IMR-90 (cell line): ENCODE measurements around the gene GRM5. TPM values are rescaled to one million over a fixed set of nuclear protein-coding genes. Genes with fewer than 3 reads are reported as not detected.
"Not testable (repeated sequence)": the region's sequence is repeated elsewhere in the genome, so short reads cannot be mapped to it uniquely, and the experiment has no call there.

Experiments
- ATAC-seq: fragments of 200-7000 bp; cut with Tn5 transposase; 2 replicates; pipeline ENCODE4 v1.9.1; 2020; ENCODE audit warnings: low read depth, mild to moderate bottlenecking, moderate library complexity
- BruUV-seq: library from RNA; stranded (reverse); fragments of 400-500 nt; replicated peaks from 2 replicates; lab custom pipeline; 2021; lab: Mats Ljungman, UMichigan
- CTCF ChIA-PET: fragments of 300-600 bp; formaldehyde crosslinking; extraction: SDS; loops from one replicate; lab custom pipeline; 2021; ENCODE audit warnings: antibody characterized with exemption; lab: Yijun Ruan, JAX
- POLR2A ChIA-PET: fragments of 300-600 bp; sonication (Branson Sonifier 250); formaldehyde crosslinking; loops from one replicate; lab custom pipeline; 2022; ENCODE audit warnings: antibody characterized with exemption; ENCODE audit not compliant: unreplicated experiment; lab: Charles Lee
- DNase-seq: peaks from one replicate; pipeline ENCODE4 v3.0.0; 2013
- H2AFZ ChIP-seq: replicated peaks from 2 replicates; pipeline ENCODE3; 2013; ENCODE audit warnings: low read length, mild to moderate bottlenecking; ENCODE audit not compliant: poor library complexity
- H2AK5ac ChIP-seq: 2 replicates; pipeline ENCODE4 v1.6.1; 2013; ENCODE audit warnings: low read depth, low read length, inconsistent platforms
- H2AK9ac ChIP-seq: replicated peaks from 2 replicates; pipeline ENCODE3; 2013; ENCODE audit warnings: mild to moderate bottlenecking, low read depth, low read length, moderate library complexity; ENCODE audit not compliant: poor library complexity
- H2BK120ac ChIP-seq: 2 replicates; pipeline ENCODE4 v1.6.1; 2013; ENCODE audit warnings: low read depth, low read length, inconsistent platforms
- H2BK15ac ChIP-seq: 3 replicates; pipeline ENCODE4 v1.6.1; 2013; ENCODE audit warnings: low read depth, low read length, inconsistent platforms
- H2BK20ac ChIP-seq: 2 replicates; pipeline ENCODE4 v1.6.1; 2013; ENCODE audit warnings: low read depth, mild to moderate bottlenecking, inconsistent platforms, low read length, moderate library complexity
- H2BK5ac ChIP-seq: 2 replicates; pipeline ENCODE4 v1.6.1; 2013; ENCODE audit warnings: mild to moderate bottlenecking, low read depth, low read length, inconsistent platforms; ENCODE audit not compliant: poor library complexity, severe bottlenecking
- H3K14ac ChIP-seq: replicated peaks from 2 replicates; pipeline ENCODE4 v1.6.1; 2013; ENCODE audit warnings: low read depth, low read length, inconsistent platforms
- H3K18ac ChIP-seq: 2 replicates; pipeline ENCODE4 v1.6.1; 2013; ENCODE audit warnings: low read depth, low read length, control low read depth
- H3K23ac ChIP-seq: 2 replicates; pipeline ENCODE4 v1.6.1; 2013; ENCODE audit warnings: low read depth, low read length, inconsistent platforms
- H3K27ac ChIP-seq: 2 replicates; pipeline ENCODE4 v1.5.1; 2013; ENCODE audit warnings: mild to moderate bottlenecking, control low read depth, low read length; ENCODE audit not compliant: insufficient read depth
- H3K27me3 ChIP-seq: 2 replicates; pipeline ENCODE4 v1.6.1; 2013; ENCODE audit warnings: low read length; ENCODE audit not compliant: control insufficient read depth, insufficient read depth
- H3K36me3 ChIP-seq: 2 replicates; pipeline ENCODE4 v1.6.1; 2013; ENCODE audit warnings: low read length, mixed read lengths; ENCODE audit not compliant: control insufficient read depth, insufficient read depth
- H3K4ac ChIP-seq: 2 replicates; pipeline ENCODE4 v1.6.1; 2013; ENCODE audit warnings: low read depth, low read length, inconsistent platforms
- H3K4me1 ChIP-seq: 2 replicates; pipeline ENCODE4 v1.6.1; 2013; ENCODE audit warnings: low read length, mixed read lengths; ENCODE audit not compliant: control insufficient read depth, insufficient read depth
- H3K4me2 ChIP-seq: 2 replicates; pipeline ENCODE4 v1.6.1; 2013; ENCODE audit warnings: low read depth, mild to moderate bottlenecking, control low read depth, low read length, moderate library complexity
- H3K4me3 ChIP-seq: 2 replicates; pipeline ENCODE4 v1.5.1; 2013; ENCODE audit warnings: low read depth, mild to moderate bottlenecking, control low read depth, low read length, moderate library complexity; ENCODE audit not compliant: insufficient read depth
- H3K56ac ChIP-seq: 2 replicates; pipeline ENCODE4 v1.6.1; 2013; ENCODE audit warnings: low read length, inconsistent platforms; ENCODE audit not compliant: insufficient read depth; ENCODE audit errors: extremely low read depth
- H3K79me1 ChIP-seq, 2 experiments: 2 replicates each; pipeline ENCODE4 v1.6.1; 2013; ENCODE audit warnings: low read length in 2 of 2, inconsistent platforms in 1 of 2, low read depth in 1 of 2
- H3K9ac ChIP-seq: 2 replicates; pipeline ENCODE4 v1.6.1; 2013; ENCODE audit warnings: low read depth, low read length, control low read depth
- H3K9me1 ChIP-seq: 2 replicates; pipeline ENCODE4 v1.6.1; 2013; ENCODE audit warnings: low read length, inconsistent platforms; ENCODE audit not compliant: insufficient read depth
- H3K9me3 ChIP-seq: 2 replicates; pipeline ENCODE4 v1.6.1; 2013; ENCODE audit warnings: low read length; ENCODE audit not compliant: control insufficient read depth, insufficient read depth
- H4K20me1 ChIP-seq: 2 replicates; pipeline ENCODE4 v1.6.1; 2013; ENCODE audit warnings: low read length, inconsistent platforms; ENCODE audit not compliant: insufficient read depth
- H4K5ac ChIP-seq: 2 replicates; pipeline ENCODE4 v1.6.1; 2013; ENCODE audit warnings: mild to moderate bottlenecking, low read depth, low read length, control low read depth
- H4K8ac ChIP-seq, 2 experiments: 2 replicates each; pipeline ENCODE4 v1.6.1; 2013; ENCODE audit warnings: low read depth in 2 of 2, low read length in 2 of 2, control low read depth in 1 of 2, inconsistent platforms in 1 of 2
- H4K91ac ChIP-seq: 2 replicates; pipeline ENCODE4 v1.6.1; 2013; ENCODE audit warnings: low read depth, low read length, inconsistent platforms; ENCODE audit not compliant: insufficient read depth
- RAD21 ChIP-seq: IDR thresholded peaks from 2 replicates; pipeline ENCODE4 v1.6.1; 2012; ENCODE audit warnings: low read length, improper control_type of control experiment
- RCOR1 ChIP-seq: IDR thresholded peaks from 2 replicates; pipeline ENCODE4 v1.6.1; 2012; ENCODE audit warnings: mild to moderate bottlenecking, low read length, improper control_type of control experiment; ENCODE audit not compliant: insufficient replicate concordance
- WGBS, 2 experiments: methylation state at CpG; one replicate each; pipeline versions ENCODE4 v1.1.5 to v1.1.7; 2013; ENCODE audit warnings: missing lambda C conversion rate in 2 of 2; ENCODE audit not compliant: insufficient read length in 1 of 2; ENCODE audit errors: extremely low coverage in 2 of 2; 5-methylcytosine and 5-hydroxymethylcytosine counted together
- dilution Hi-C: fragments of 300-500 bp; cut with HindIII; formaldehyde crosslinking; loops from one replicate; pipeline ENCODE4 v1.14.3; 2018; ENCODE audit warnings: low sequenced_read_pairs; ENCODE audit not compliant: unreplicated experiment
- in situ Hi-C: fragments of 300-500 bp; cut with MboI; formaldehyde crosslinking; loops from 3 replicates; pipeline ENCODE4 v1.14.3; 2019; ENCODE audit warnings: low sequenced_read_pairs, inconsistent platforms, mixed read lengths
- intact Hi-C: fragments of 100-400 bp; cut with micrococcal nuclease; formaldehyde crosslinking; loops from 2 replicates; pipeline ENCODE4 v1.10.0; 2022
- polyA plus RNA-seq, 3 experiments: library from polyadenylated mRNA; depleted of rRNA; stranded (reverse); fragments of >200 nt; gene quantifications; 2 replicates each; pipeline ENCODE4 v1.2.3, GENCODE V29; 2012; ENCODE audit warnings: low replicate concordance in 1 of 3
- total RNA-seq: library from RNA; depleted of rRNA; stranded (reverse); fragments of >200 nt; gene quantifications from 2 replicates; pipeline ENCODE4 v1.2.3, GENCODE V29; 2012

The GRM5 gene
- total and polyA plus RNA-seq, 2 of the 4 experiments (the other 2 are of a cell fraction) = under 0.01 TPM

DNA sequence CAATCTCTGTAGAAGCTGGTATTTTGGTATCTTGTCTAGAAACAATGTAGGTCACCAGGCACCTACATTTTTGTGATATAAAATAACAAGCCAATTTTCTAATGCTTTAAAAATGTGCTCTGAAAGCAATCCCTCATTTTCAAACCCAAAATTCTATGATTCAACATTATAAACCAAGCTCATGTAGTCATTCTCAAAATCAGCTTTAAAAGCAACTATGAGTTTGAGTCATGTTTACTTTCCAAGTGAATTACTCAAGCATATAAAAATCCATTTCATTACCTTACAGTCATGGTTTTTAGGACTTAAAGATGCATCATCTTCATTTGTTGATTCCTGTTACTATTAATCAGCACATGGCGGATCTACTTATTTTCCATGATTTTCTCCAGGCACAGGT, 216.4 kb downstream of the GRM5 start:
- Histone ChIP-seq H3K36me3 (no peaks in the 10 kb centered on the region), H3K9me3 (no peaks in the 10 kb centered on the region), H3K9ac (no peak overlapping the region), H4K91ac (no peak overlapping the region), H3K23ac (no peak overlapping the region), H2BK20ac (no peak overlapping the region), H4K5ac (no peak overlapping the region), H2BK15ac (no peak overlapping the region), H2BK5ac (no peak overlapping the region), H2AK9ac (no peak overlapping the region), H3K56ac (no peak overlapping the region; the same call in 1 of the 2 replicates), H2AK5ac (no peak overlapping the region), H3K14ac (no peak overlapping the region), H3K27ac (no peak overlapping the region), H3K4me1 (no peaks in the 10 kb centered on the region), H3K4ac (no peak overlapping the region), H3K4me2 (no peak overlapping the region), H4K8ac (no peak overlapping the region), H3K27me3 (no peaks in the 10 kb centered on the region), H2AFZ (no peak overlapping the region), H3K4me3 (no peak overlapping the region), H4K20me1 (no peaks in the 10 kb centered on the region), H2BK120ac (no peak overlapping the region), H3K18ac (no peak overlapping the region), H3K9me1 (no peaks in the 10 kb centered on the region), H3K79me1 (no peaks in the 10 kb centered on the region)
- WGBS, 2 experiments = no CpG with 5 or more reads among the region's 1 CpG
- BruUV-seq = no TSS peak
- CTCF ChIA-PET = no interaction called here
- dilution Hi-C loops (no loop called here), in situ Hi-C loops (no loop called here), intact Hi-C loops (no loop called here)
- peak; percentile 68 for DNase-seq
- POLR2A ChIA-PET = no interaction called here
- TF ChIP-seq RAD21 (no peak), RCOR1 (peak; percentile 20)
- ATAC-seq = peak; percentile 49; the same call in 1 of the 2 replicates

DNA sequence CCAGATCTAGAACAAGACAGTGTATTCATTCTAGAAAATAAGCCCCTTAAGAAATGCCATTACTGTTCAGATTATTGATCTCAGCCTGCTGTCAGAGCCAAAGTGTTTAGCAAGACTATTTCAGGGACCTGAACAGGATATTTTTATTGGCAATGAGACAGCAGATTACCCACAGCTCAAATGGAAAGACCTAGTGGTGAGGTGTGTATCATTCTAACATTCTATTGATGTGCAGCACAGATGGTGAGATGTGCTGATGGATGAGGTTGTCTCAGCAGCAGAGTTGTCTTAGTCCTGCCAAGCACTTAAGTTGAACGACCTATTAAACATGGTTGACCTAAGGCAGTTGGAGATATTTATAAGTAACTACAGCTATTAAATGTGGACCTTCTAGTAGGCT, 219.5 kb downstream of the GRM5 start:
- H3K36me3 ChIP-seq, CTCF ChIA-PET, H3K4ac ChIP-seq, H3K56ac ChIP-seq, H3K27me3 ChIP-seq, BruUV-seq, H2AK5ac ChIP-seq, H2BK120ac ChIP-seq, H4K20me1 ChIP-seq, H3K79me1 ChIP-seq, H3K27ac ChIP-seq, H2AK9ac ChIP-seq, H3K4me2 ChIP-seq, H4K91ac ChIP-seq, H2BK5ac ChIP-seq, H2AFZ ChIP-seq, ATAC-seq, H3K14ac ChIP-seq, in situ Hi-C loops, H3K9me3 ChIP-seq, DNase-seq, H2BK20ac ChIP-seq, H4K8ac ChIP-seq, H3K18ac ChIP-seq, H3K9ac ChIP-seq, intact Hi-C loops, dilution Hi-C loops, H3K23ac ChIP-seq, H3K9me1 ChIP-seq, POLR2A ChIA-PET, H4K5ac ChIP-seq, H3K4me1 ChIP-seq, H2BK15ac ChIP-seq, H3K4me3 ChIP-seq: not testable (repeated sequence)
- WGBS, 2 experiments = no CpG with 5 or more reads among the region's 1 CpG
